Panc1 (cell line): ENCODE measurements around the gene LMBRD1.

Experiments
- SIN3A ChIP-seq: IDR thresholded peaks from 2 replicates; pipeline ENCODE4 v1.6.1; 2012; ENCODE audit warnings: low read depth, mild to moderate bottlenecking, low read length, moderate library complexity, borderline replicate concordance; ENCODE audit not compliant: insufficient read depth
- TF ChIP-seq, protein P1 (sequence below): fragments of 450-650 bp; IDR thresholded peaks from 2 replicates; pipeline ENCODE4 v1.5.1; 2017; ENCODE audit warnings: mild to moderate bottlenecking
- TF ChIP-seq, protein P2 (sequence below), 2 experiments: IDR thresholded peaks; 2 replicates each; pipeline ENCODE4 v1.6.1; 2011 to 2012; ENCODE audit warnings: low read depth in 2 of 2, control low read depth in 1 of 2, low read length in 1 of 2, mild to moderate bottlenecking in 1 of 2, moderate library complexity in 1 of 2; ENCODE audit not compliant: insufficient read depth in 1 of 2

DNA sequence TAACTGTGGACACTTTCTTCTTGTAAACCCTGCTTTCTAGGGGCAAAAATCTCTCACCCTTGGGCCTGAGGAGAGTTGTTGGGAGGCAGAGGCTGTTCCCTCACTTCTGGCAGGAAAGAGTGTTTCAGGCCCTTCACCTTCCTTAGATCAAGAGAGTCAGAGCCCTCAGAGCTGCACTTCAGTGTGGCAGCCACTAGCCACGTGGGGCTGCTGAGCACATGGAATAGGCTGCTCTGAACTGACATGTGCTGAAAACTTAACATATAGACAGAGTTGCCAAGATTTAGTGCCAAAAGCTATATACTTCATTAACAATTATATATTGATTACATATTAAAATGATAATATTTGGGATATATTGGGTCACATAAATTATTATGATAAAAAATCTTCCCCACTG lies 4.4 kb upstream of the LMBRD1 start:
- TF ChIP-seq SIN3A: no peak
- TF ChIP-seq, protein P1, sequence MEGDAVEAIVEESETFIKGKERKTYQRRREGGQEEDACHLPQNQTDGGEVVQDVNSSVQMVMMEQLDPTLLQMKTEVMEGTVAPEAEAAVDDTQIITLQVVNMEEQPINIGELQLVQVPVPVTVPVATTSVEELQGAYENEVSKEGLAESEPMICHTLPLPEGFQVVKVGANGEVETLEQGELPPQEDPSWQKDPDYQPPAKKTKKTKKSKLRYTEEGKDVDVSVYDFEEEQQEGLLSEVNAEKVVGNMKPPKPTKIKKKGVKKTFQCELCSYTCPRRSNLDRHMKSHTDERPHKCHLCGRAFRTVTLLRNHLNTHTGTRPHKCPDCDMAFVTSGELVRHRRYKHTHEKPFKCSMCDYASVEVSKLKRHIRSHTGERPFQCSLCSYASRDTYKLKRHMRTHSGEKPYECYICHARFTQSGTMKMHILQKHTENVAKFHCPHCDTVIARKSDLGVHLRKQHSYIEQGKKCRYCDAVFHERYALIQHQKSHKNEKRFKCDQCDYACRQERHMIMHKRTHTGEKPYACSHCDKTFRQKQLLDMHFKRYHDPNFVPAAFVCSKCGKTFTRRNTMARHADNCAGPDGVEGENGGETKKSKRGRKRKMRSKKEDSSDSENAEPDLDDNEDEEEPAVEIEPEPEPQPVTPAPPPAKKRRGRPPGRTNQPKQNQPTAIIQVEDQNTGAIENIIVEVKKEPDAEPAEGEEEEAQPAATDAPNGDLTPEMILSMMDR: no peak
- TF ChIP-seq, protein P2, sequence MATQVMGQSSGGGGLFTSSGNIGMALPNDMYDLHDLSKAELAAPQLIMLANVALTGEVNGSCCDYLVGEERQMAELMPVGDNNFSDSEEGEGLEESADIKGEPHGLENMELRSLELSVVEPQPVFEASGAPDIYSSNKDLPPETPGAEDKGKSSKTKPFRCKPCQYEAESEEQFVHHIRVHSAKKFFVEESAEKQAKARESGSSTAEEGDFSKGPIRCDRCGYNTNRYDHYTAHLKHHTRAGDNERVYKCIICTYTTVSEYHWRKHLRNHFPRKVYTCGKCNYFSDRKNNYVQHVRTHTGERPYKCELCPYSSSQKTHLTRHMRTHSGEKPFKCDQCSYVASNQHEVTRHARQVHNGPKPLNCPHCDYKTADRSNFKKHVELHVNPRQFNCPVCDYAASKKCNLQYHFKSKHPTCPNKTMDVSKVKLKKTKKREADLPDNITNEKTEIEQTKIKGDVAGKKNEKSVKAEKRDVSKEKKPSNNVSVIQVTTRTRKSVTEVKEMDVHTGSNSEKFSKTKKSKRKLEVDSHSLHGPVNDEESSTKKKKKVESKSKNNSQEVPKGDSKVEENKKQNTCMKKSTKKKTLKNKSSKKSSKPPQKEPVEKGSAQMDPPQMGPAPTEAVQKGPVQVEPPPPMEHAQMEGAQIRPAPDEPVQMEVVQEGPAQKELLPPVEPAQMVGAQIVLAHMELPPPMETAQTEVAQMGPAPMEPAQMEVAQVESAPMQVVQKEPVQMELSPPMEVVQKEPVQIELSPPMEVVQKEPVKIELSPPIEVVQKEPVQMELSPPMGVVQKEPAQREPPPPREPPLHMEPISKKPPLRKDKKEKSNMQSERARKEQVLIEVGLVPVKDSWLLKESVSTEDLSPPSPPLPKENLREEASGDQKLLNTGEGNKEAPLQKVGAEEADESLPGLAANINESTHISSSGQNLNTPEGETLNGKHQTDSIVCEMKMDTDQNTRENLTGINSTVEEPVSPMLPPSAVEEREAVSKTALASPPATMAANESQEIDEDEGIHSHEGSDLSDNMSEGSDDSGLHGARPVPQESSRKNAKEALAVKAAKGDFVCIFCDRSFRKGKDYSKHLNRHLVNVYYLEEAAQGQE (IDR thresholded peaks at IDR 0.05; ENCODE audit: insufficient read depth in 1 of 2, low read depth in 2 of 2, low read length in 1 of 2): no peak
